Naive thymus-derived CD8-positive, alpha-beta T cell (primary cell): Measurements from ENCODE around the gene PANK2. TPM values are rescaled to one million over a fixed set of nuclear protein-coding genes. Genes with fewer than 3 reads are reported as not detected.
A peak's percentile ranks its signal among the peaks of the same experiment; 100 is the strongest.
"Not testable (repeated sequence)": the region's sequence is repeated elsewhere in the genome, so short reads cannot be mapped to it uniquely, and the experiment has no call there.

ENCODE experiments used
- ATAC-seq, 2 donors: fragments of 150-1000 bp; cut with Tn5 transposase in 1 of 2; sonication (Bioruptor Pico), chemical (Tn5 transposase) in 1 of 2; 1 replicate in 1 of 2; 2 replicates in 1 of 2; pipeline ENCODE4 v1.10.0; 2021; ENCODE audit warnings: mild to moderate bottlenecking in 2 of 2, moderate library complexity in 2 of 2
- POLR2A ChIA-PET: fragments of 350-600 bp; sonication (Branson Sonifier 250); formaldehyde crosslinking; loops from one replicate; lab custom pipeline; 2021; ENCODE audit warnings: antibody characterized with exemption; lab: Charles Lee
- DNase-seq, 10 donors: peaks; one replicate each; pipeline versions ENCODE4 v3.0.0 to v3.0.0-alpha.2; 2020 to 2022
- H3K27ac Mint-ChIP-seq, 10 donors: one replicate each; pipeline ENCODE4 v1.8.0; 2020 to 2022; ENCODE audit warnings: mild to moderate bottlenecking in 10 of 10, mixed read lengths in 10 of 10, moderate library complexity in 4 of 10, inconsistent platforms in 1 of 10
- H3K27me3 Mint-ChIP-seq, 5 donors: one replicate each; pipeline ENCODE4 v1.8.0; 2021 to 2022; ENCODE audit warnings: mixed read lengths in 5 of 5
- H3K36me3 Mint-ChIP-seq, 3 donors: one replicate each; pipeline ENCODE4 v1.8.0; 2020 to 2022; ENCODE audit warnings: mixed read lengths in 3 of 3, mild to moderate bottlenecking in 2 of 3, inconsistent platforms in 1 of 3
- H3K4me1 Mint-ChIP-seq, 4 donors: one replicate each; pipeline ENCODE4 v1.8.0; 2021 to 2022; ENCODE audit warnings: mixed read lengths in 4 of 4
- H3K4me3 Mint-ChIP-seq, 10 donors: one replicate each; pipeline ENCODE4 v1.8.0; 2020 to 2022; ENCODE audit warnings: mild to moderate bottlenecking in 10 of 10, mixed read lengths in 10 of 10, moderate library complexity in 6 of 10, inconsistent platforms in 1 of 10
- H3K9me3 Mint-ChIP-seq, 9 donors: one replicate each; pipeline ENCODE4 v1.8.0; 2020 to 2022; ENCODE audit warnings: mixed read lengths in 9 of 9, mild to moderate bottlenecking in 3 of 9, inconsistent platforms in 1 of 9, moderate library complexity in 1 of 9
- polyA plus RNA-seq, 3 donors: library from polyadenylated mRNA; unstranded; fragments of 300-500 nt; fragmentation: Illumina TruSeq; gene quantifications; one replicate each; pipeline ENCODE4 v1.2.3, GENCODE V29; 2021
- total RNA-seq, 8 experiments: library from RNA in 2 of 8; stranded (reverse) in 2 of 8; gene quantifications; one replicate each; pipeline ENCODE4 v1.2.3 and lab custom pipeline; 2021 to 2026

The PANK2 gene
- total and polyA plus RNA-seq, 5 experiments from 2014 or later: 32.9 to 72.5 (median 36.8) TPM

GRCh38 chr20:3890999-3891929, 2.1 kb downstream of the PANK2 start:
- peaks cover 33 to 71% (median 66%) of the 10 kb centered on the region in 4 donors for H3K4me1 Mint-ChIP-seq
- H3K36me3 Mint-ChIP-seq: peaks cover 0 to 20% (median 6%) of the 10 kb centered on the region in 3 donors
- DNase-seq: no peak

GRCh38 chr20:3894796-3895195, 5.6 kb downstream of the PANK2 start:
- Mint-ChIP-seq H3K9me3 (no peaks in the 10 kb centered on the region), H3K36me3 (peaks cover 0 to 27% (median 8%) of the 10 kb centered on the region in 3 donors), H3K4me1 (peaks cover 40 to 91% (median 79%) of the 10 kb centered on the region in 4 donors), H3K27ac (peak overlapping the region in 7 of 10 donors; percentile 22 to 80 (median 63)), H3K4me3 (peak overlapping the region in 5 of 10 donors; percentile 25 to 61 (median 44)), H3K27me3 (no peaks in the 10 kb centered on the region)
- no peak for DNase-seq
- ATAC-seq: no peak
- POLR2A ChIA-PET: interaction anchor here (1.0 kb wide), 1 partner anchor 24 kb away, joined by 3 read pairs; no protein-coding TSS in a partner anchor

More at GRCh38 chr20:3890999-3891929, 2.1 kb downstream of the PANK2 start:
- POLR2A ChIA-PET: interaction anchor here (0.7 to 1.5 kb wide), 4 partner anchors 10 to 43 kb away, joined by 3 to 4 read pairs (median 4); no protein-coding TSS in a partner anchor
- ATAC-seq: no peak
- Mint-ChIP-seq H3K27me3 (no peaks in the 10 kb centered on the region), H3K4me3 (peak overlapping the region; percentile 93 to 100 (median 98)), H3K9me3 (no peaks in the 10 kb centered on the region), H3K27ac (peak overlapping the region; percentile 93 to 99 (median 97))

GRCh38 chr20:3896302-3896701, 7.1 kb downstream of the PANK2 start:
- Mint-ChIP-seq H3K27me3 (no peaks in the 10 kb centered on the region), H3K4me1 (peaks cover 39 to 91% (median 79%) of the 10 kb centered on the region in 4 donors), H3K27ac (peak overlapping the region in 5 of 10 donors; percentile 20 to 86 (median 71)), H3K4me3 (peak overlapping the region in 4 of 10 donors; percentile 4 to 64 (median 58)), H3K9me3 (no peaks in the 10 kb centered on the region), H3K36me3 (peaks cover 0 to 24% (median 8%) of the 10 kb centered on the region in 3 donors)
- no peak for DNase-seq
- POLR2A ChIA-PET: interaction anchor here (0.7 kb wide), 1 partner anchor 9 kb away, joined by 3 read pairs; no protein-coding TSS in a partner anchor
- ATAC-seq: no peak

- POLR2A ChIA-PET: interaction anchor here (0.6 to 2.3 kb wide), 2 partner anchors 9 to 14 kb away, joined by 4 to 6 read pairs; no protein-coding TSS in a partner anchor
- Mint-ChIP-seq H3K4me3 (peak overlapping the region in 9 of 10 donors; percentile 5 to 64 (median 53)), H3K9me3 (no peaks in the 10 kb centered on the region), H3K36me3 (peaks cover 0 to 22% (median 8%) of the 10 kb centered on the region in 3 donors), H3K27me3 (no peaks in the 10 kb centered on the region), H3K27ac (peak overlapping the region; percentile 10 to 90 (median 72)), H3K4me1 (peaks cover 37 to 91% (median 79%) of the 10 kb centered on the region in 4 donors)
- ATAC-seq (no peak), DNase-seq (no peak)
Observed at GRCh38 chr20:3896853-3897583, 7.8 kb downstream of the PANK2 start.

GRCh38 chr20:3898181-3898580, 9.0 kb downstream of the PANK2 start:
- POLR2A ChIA-PET: interaction anchor here (2.3 kb wide), 1 partner anchor 10 kb away, joined by 6 read pairs; no protein-coding TSS in a partner anchor
- not testable (repeated sequence) for DNase-seq, H3K9me3 Mint-ChIP-seq, ATAC-seq, H3K27me3 Mint-ChIP-seq
- peak overlapping the region in 2 of 10 donors; percentile 43 to 79 for H3K27ac Mint-ChIP-seq
- H3K36me3 Mint-ChIP-seq: peaks cover 0 to 23% (median 8%) of the 10 kb centered on the region in 3 donors
- H3K4me3 Mint-ChIP-seq: peak overlapping the region in 2 of 10 donors; percentile 18 to 30
- H3K4me1 Mint-ChIP-seq: peaks cover 31 to 89% (median 77%) of the 10 kb centered on the region in 4 donors

GRCh38 chr20:3898639-3899038, 9.5 kb downstream of the PANK2 start:
- no peaks in the 10 kb centered on the region for H3K9me3 Mint-ChIP-seq
- ATAC-seq: no peak
- POLR2A ChIA-PET: interaction anchor here (2.3 kb wide), 1 partner anchor 10 kb away, joined by 6 read pairs; no protein-coding TSS in a partner anchor
- peak overlapping the region in 6 of 10 donors; percentile 25 to 79 (median 39) for H3K27ac Mint-ChIP-seq
- peaks cover 28 to 86% (median 74%) of the 10 kb centered on the region in 4 donors for H3K4me1 Mint-ChIP-seq
- peak overlapping the region in 6 of 10 donors; percentile 10 to 38 (median 30) for H3K4me3 Mint-ChIP-seq
- H3K36me3 Mint-ChIP-seq: peaks cover 0 to 20% (median 6%) of the 10 kb centered on the region in 3 donors
- H3K27me3 Mint-ChIP-seq: no peaks in the 10 kb centered on the region
- DNase-seq: no peak

GRCh38 chr20:3900187-3900604, 11.0 kb downstream of the PANK2 start:
- no peaks in the 10 kb centered on the region for H3K9me3 Mint-ChIP-seq
- H3K36me3 Mint-ChIP-seq: peaks cover 0 to 19% (median 5%) of the 10 kb centered on the region in 3 donors
- no peaks in the 10 kb centered on the region for H3K27me3 Mint-ChIP-seq
- H3K4me3 Mint-ChIP-seq: peak overlapping the region; percentile 3 to 74 (median 42)
- peak in 1 of 2 donors; percentile 39 for ATAC-seq
- peak overlapping the region in 9 of 10 donors; percentile 33 to 93 (median 72) for H3K27ac Mint-ChIP-seq
- no peak for DNase-seq
- POLR2A ChIA-PET: interaction anchor here (1.0 kb wide), 1 partner anchor 8 kb away, joined by 4 read pairs; no protein-coding TSS in a partner anchor
- peaks cover 30 to 90% (median 78%) of the 10 kb centered on the region in 4 donors for H3K4me1 Mint-ChIP-seq

GRCh38 chr20:3901028-3901705, 12.0 kb downstream of the PANK2 start:
- H3K27me3 Mint-ChIP-seq: no peaks in the 10 kb centered on the region
- ATAC-seq: no peak
- POLR2A ChIA-PET: interaction anchor here (1.0 kb wide), 1 partner anchor 9 kb away, joined by 4 read pairs; no protein-coding TSS in a partner anchor
- no peaks in the 10 kb centered on the region for H3K9me3 Mint-ChIP-seq
- H3K4me3 Mint-ChIP-seq: peak overlapping the region in 9 of 10 donors; percentile 1 to 74 (median 55)
- no peak for DNase-seq
- peak overlapping the region in 9 of 10 donors; percentile 27 to 89 (median 77) for H3K27ac Mint-ChIP-seq
- H3K4me1 Mint-ChIP-seq: peaks cover 30 to 87% (median 76%) of the 10 kb centered on the region in 4 donors
- H3K36me3 Mint-ChIP-seq: peaks cover 0 to 16% (median 2%) of the 10 kb centered on the region in 3 donors

- H3K9me3 Mint-ChIP-seq: no peaks in the 10 kb centered on the region
- peak overlapping the region; percentile 18 to 89 (median 70) for H3K27ac Mint-ChIP-seq
- peaks cover 28 to 85% (median 72%) of the 10 kb centered on the region in 4 donors for H3K4me1 Mint-ChIP-seq
- H3K36me3 Mint-ChIP-seq: peaks cover 0 to 14% (median 2%) of the 10 kb centered on the region in 3 donors
- DNase-seq (no peak), ATAC-seq (no peak)
- peak overlapping the region in 6 of 10 donors; percentile 31 to 74 (median 56) for H3K4me3 Mint-ChIP-seq
- H3K27me3 Mint-ChIP-seq: no peaks in the 10 kb centered on the region
- POLR2A ChIA-PET: interaction anchor here (0.7 kb wide), 1 partner anchor 82 kb away, joined by 5 read pairs; no protein-coding TSS in a partner anchor
Observed at GRCh38 chr20:3901706-3902440, 12.7 kb downstream of the PANK2 start.

- Mint-ChIP-seq H3K27me3 (no peaks in the 10 kb centered on the region), H3K4me1 (peaks cover 24 to 85% (median 70%) of the 10 kb centered on the region in 4 donors), H3K4me3 (peak overlapping the region in 3 of 10 donors; percentile 14 to 36 (median 15)), H3K36me3 (peaks cover 0 to 11% (median 0%) of the 10 kb centered on the region in 3 donors), H3K27ac (peak overlapping the region in 5 of 10 donors; percentile 18 to 89 (median 48)), H3K9me3 (no peaks in the 10 kb centered on the region)
- POLR2A ChIA-PET: interaction anchor here (0.7 kb wide), 1 partner anchor 81 kb away, joined by 5 read pairs; no protein-coding TSS in a partner anchor
- DNase-seq: no peak
- ATAC-seq: no peak
Observed at GRCh38 chr20:3902446-3902845, 13.3 kb downstream of the PANK2 start.
